ENCODE data around the gene LRRC37A3. TPM values are rescaled to one million over a fixed set of nuclear protein-coding genes. Genes with fewer than 3 reads are reported as not detected.

Gene LRRC37A3
- total and polyA plus RNA-seq, 2 donors (not counting 1 experiment from before 2014, with no cell fraction given), result 2.3 to 7.3 TPM

DNA sequence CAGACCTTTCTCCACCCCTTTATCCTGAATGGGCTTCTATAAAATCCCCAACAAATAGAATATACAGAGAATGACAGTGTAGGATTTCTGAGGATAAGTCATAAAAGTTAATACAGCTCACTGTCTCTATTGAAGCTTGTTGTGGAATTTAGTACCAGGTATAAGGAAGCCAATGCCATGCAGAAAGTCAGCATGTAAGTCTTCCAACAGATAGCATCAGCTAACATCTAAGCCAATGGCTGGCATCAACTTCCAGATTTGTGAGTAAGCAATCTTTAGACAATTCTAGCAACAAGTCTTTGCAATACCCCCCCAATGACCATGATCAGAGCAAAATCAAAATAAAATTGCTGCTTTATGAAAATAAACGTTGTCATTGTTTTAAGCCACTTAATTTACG lies 22.5 kb upstream of the LRRC37A3 start:
- Histone ChIP-seq H3K79me2 (ENCODE audit: control insufficient read depth, insufficient read depth, low read length) (no peaks in the 10 kb centered on the region), H3K4me3 (replicated peaks in 1 of 4; ENCODE audit: control extremely low read depth in 1 of 4, insufficient read depth in 1 of 4, low read depth in 3 of 4, low read length in 4 of 4) (no peak overlapping the region), H2AFZ (ENCODE audit: low read length) (no peak overlapping the region), H3K27ac (ENCODE audit: insufficient read depth, low read length) (no peak overlapping the region), H3K9me3 (ENCODE audit: control insufficient read depth, insufficient read depth, low read depth, low read length) (no peaks in the 10 kb centered on the region), H4K20me1 (ENCODE audit: control insufficient read depth, extremely low read depth, insufficient read depth, low read length) (no peaks in the 10 kb centered on the region), H3K27me3 (ENCODE audit: control insufficient read depth, insufficient read depth, low read length) (no peaks in the 10 kb centered on the region), H3K4me2 (ENCODE audit: extremely low read depth, insufficient read depth, low read length) (no peak overlapping the region), H3K36me3 (ENCODE audit: control insufficient read depth, insufficient read depth, low read length) (no peaks in the 10 kb centered on the region), H3K9ac (ENCODE audit: insufficient read depth, low read length) (no peak overlapping the region), H3K4me1 (ENCODE audit: control insufficient read depth, extremely low read depth, insufficient read depth, low read length) (no peaks in the 10 kb centered on the region)
- no peak for TF ChIP-seq EZH2 (IDR thresholded peaks at IDR 0.05; ENCODE audit: low read length, missing control alignments)
- TF ChIP-seq, protein P1, sequence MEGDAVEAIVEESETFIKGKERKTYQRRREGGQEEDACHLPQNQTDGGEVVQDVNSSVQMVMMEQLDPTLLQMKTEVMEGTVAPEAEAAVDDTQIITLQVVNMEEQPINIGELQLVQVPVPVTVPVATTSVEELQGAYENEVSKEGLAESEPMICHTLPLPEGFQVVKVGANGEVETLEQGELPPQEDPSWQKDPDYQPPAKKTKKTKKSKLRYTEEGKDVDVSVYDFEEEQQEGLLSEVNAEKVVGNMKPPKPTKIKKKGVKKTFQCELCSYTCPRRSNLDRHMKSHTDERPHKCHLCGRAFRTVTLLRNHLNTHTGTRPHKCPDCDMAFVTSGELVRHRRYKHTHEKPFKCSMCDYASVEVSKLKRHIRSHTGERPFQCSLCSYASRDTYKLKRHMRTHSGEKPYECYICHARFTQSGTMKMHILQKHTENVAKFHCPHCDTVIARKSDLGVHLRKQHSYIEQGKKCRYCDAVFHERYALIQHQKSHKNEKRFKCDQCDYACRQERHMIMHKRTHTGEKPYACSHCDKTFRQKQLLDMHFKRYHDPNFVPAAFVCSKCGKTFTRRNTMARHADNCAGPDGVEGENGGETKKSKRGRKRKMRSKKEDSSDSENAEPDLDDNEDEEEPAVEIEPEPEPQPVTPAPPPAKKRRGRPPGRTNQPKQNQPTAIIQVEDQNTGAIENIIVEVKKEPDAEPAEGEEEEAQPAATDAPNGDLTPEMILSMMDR (conservative IDR thresholded peaks at IDR 0.05 in 1 of 2, IDR thresholded peaks at IDR 0.05 in 1 of 2; ENCODE audit: low read depth in 1 of 2, low read length in 2 of 2), result no peak
- DNase-seq (ENCODE audit: low read depth in 2 of 2), result no peak

DNA sequence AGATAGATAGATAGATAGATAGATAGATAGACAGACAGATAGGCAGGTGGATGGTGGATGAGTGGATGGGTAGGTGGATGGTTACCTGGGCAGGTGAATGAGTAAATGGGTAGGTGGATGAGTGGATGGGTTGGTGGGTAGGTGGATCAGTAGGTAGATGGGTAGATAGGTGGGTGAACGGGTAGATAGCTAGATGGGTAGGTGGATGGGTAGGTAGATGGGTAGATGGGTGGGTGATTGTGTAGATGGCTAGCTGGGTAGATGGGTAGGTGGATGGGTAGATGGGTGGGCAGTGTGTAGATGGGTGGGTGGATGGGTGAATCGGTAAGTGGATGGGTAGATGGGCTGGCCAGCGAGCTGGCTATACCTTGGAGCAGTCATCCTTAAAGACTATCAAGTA lies 21.8 kb upstream of the LRRC37A3 start:
- Histone ChIP-seq H3K79me2 (ENCODE audit: control insufficient read depth, insufficient read depth, low read length) (no peaks in the 10 kb centered on the region), H3K36me3 (ENCODE audit: control insufficient read depth, insufficient read depth, low read length) (no peaks in the 10 kb centered on the region), H3K4me2 (ENCODE audit: extremely low read depth, insufficient read depth, low read length) (no peak overlapping the region), H3K9ac (ENCODE audit: insufficient read depth, low read length) (no peak overlapping the region), H4K20me1 (ENCODE audit: control insufficient read depth, extremely low read depth, insufficient read depth, low read length) (no peaks in the 10 kb centered on the region), H3K27me3 (ENCODE audit: control insufficient read depth, insufficient read depth, low read length) (no peaks in the 10 kb centered on the region), H3K4me3 (replicated peaks in 1 of 4; ENCODE audit: control extremely low read depth in 1 of 4, insufficient read depth in 1 of 4, low read depth in 3 of 4, low read length in 4 of 4) (no peak overlapping the region), H3K9me3 (ENCODE audit: control insufficient read depth, insufficient read depth, low read depth, low read length) (no peaks in the 10 kb centered on the region), H3K4me1 (ENCODE audit: control insufficient read depth, extremely low read depth, insufficient read depth, low read length) (no peaks in the 10 kb centered on the region), H2AFZ (ENCODE audit: low read length) (no peak overlapping the region), H3K27ac (ENCODE audit: insufficient read depth, low read length) (no peak overlapping the region)
- no peak for TF ChIP-seq EZH2 (IDR thresholded peaks at IDR 0.05; ENCODE audit: low read length, missing control alignments)
- TF ChIP-seq, protein P1 (conservative IDR thresholded peaks at IDR 0.05 in 1 of 2, IDR thresholded peaks at IDR 0.05 in 1 of 2; ENCODE audit: low read depth in 1 of 2, low read length in 2 of 2), result no peak
- DNase-seq (ENCODE audit: low read depth in 2 of 2), result no peak

DNA sequence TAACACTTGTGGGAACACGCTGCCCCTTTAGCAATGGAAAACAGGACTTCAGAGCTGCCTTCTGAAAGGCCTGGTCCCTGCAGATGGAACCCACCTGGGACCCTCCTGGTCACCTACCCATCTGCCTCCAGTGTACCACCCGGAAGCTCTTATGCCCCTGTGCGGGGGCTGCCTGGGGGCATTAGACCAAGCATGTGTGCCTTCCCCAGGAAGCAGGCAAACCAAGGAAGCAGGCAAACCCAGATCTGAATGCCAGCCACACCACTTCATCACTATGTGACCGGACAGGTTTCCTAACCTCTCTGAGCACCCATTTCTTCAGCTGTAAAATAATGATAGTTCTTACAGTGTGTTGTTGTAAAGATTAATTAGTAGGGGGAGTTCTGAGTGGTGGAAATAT lies 20.8 kb upstream of the LRRC37A3 start:
- DNase-seq (ENCODE audit: low read depth in 2 of 2), result no peak
- H3K4me3 ChIP-seq (replicated peaks in 1 of 4; ENCODE audit: control extremely low read depth in 1 of 4, insufficient read depth in 1 of 4, low read depth in 3 of 4, low read length in 4 of 4), result no peak overlapping the region
- no peak overlapping the region for H3K27ac ChIP-seq (ENCODE audit: insufficient read depth, low read length)
- H3K4me2 ChIP-seq (ENCODE audit: extremely low read depth, insufficient read depth, low read length), result no peak overlapping the region
- no peaks in the 10 kb centered on the region for H3K4me1 ChIP-seq (ENCODE audit: control insufficient read depth, extremely low read depth, insufficient read depth, low read length)
- H3K9ac ChIP-seq (ENCODE audit: insufficient read depth, low read length), result no peak overlapping the region
- H3K9me3 ChIP-seq (ENCODE audit: control insufficient read depth, insufficient read depth, low read depth, low read length), result no peaks in the 10 kb centered on the region
- no peaks in the 10 kb centered on the region for H3K79me2 ChIP-seq (ENCODE audit: control insufficient read depth, insufficient read depth, low read length)
- no peaks in the 10 kb centered on the region for H3K27me3 ChIP-seq (ENCODE audit: control insufficient read depth, insufficient read depth, low read length)
- TF ChIP-seq, protein P1 (conservative IDR thresholded peaks at IDR 0.05 in 1 of 2, IDR thresholded peaks at IDR 0.05 in 1 of 2; ENCODE audit: low read depth in 1 of 2, low read length in 2 of 2), result no peak
- no peak for TF ChIP-seq EZH2 (IDR thresholded peaks at IDR 0.05; ENCODE audit: low read length, missing control alignments)
- no peak overlapping the region for H2AFZ ChIP-seq (ENCODE audit: low read length)
- no peaks in the 10 kb centered on the region for H3K36me3 ChIP-seq (ENCODE audit: control insufficient read depth, insufficient read depth, low read length)
- H4K20me1 ChIP-seq (ENCODE audit: control insufficient read depth, extremely low read depth, insufficient read depth, low read length), result no peaks in the 10 kb centered on the region
